HL-60 (cell line): ENCODE results near the gene TENM4.

Source experiments
- POLR2AphosphoS5 ChIP-seq: IDR thresholded peaks from 2 replicates; pipeline ENCODE4 v1.6.1; 2012; ENCODE audit warnings: low read depth
- TF ChIP-seq, protein P1 (sequence below): IDR thresholded peaks from one replicate; pipeline ENCODE4 v1.5.1; 2011; ENCODE audit warnings: low read length, control low read depth, inconsistent platforms; ENCODE audit not compliant: insufficient read depth
- TF ChIP-seq, protein P2 (sequence below): IDR thresholded peaks from 2 replicates; pipeline ENCODE4 v1.6.1; 2012; ENCODE audit warnings: low read depth; ENCODE audit not compliant: insufficient replicate concordance

DNA sequence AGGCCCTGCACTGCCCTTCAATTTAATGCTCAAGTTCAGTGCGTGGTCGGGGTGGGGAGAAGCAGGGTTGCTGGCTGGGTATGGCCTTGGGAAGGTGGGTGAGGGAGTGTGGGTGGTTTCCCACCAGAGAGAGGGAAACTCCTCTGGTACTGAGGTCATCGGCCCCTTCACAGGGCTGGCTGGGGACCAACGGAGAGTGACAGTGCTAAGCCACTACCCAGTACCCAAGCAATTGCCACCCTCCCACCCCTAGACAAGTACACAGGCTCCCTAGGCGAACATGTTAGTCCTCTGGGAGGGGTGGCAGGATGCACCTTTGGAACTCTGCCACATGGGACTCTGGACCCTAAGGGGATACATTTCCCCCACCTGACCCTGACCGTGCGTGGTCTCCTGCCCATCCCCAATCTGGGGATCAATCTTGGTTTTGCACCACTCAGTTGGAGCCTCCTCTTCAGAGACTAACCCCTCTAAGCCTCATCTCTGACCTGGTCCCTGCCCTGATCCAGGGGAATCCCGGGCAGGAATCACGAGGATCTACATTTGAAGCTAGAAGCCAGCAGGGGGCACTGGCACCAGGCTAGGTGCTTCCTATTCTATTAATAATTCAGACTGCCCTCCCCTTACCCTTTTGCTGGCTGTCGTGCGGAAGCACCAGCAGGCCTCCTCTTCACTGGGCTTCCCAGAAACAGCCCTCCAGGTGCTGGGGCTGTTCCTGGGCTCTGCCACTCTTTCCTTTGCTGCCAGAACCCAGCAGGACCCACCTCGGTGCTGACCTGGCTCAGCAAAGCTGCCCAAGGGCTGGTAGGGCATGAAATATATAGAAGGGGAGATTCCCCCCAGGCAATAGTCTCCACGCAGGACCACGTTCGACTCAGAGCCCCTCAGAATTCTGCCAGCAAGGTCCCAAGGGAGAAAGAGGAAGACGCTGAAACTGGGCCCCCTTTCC is 377.7 kb downstream of the TENM4 start:
- TF ChIP-seq, protein P1, sequence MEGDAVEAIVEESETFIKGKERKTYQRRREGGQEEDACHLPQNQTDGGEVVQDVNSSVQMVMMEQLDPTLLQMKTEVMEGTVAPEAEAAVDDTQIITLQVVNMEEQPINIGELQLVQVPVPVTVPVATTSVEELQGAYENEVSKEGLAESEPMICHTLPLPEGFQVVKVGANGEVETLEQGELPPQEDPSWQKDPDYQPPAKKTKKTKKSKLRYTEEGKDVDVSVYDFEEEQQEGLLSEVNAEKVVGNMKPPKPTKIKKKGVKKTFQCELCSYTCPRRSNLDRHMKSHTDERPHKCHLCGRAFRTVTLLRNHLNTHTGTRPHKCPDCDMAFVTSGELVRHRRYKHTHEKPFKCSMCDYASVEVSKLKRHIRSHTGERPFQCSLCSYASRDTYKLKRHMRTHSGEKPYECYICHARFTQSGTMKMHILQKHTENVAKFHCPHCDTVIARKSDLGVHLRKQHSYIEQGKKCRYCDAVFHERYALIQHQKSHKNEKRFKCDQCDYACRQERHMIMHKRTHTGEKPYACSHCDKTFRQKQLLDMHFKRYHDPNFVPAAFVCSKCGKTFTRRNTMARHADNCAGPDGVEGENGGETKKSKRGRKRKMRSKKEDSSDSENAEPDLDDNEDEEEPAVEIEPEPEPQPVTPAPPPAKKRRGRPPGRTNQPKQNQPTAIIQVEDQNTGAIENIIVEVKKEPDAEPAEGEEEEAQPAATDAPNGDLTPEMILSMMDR: no peak
- TF ChIP-seq, protein P2, sequence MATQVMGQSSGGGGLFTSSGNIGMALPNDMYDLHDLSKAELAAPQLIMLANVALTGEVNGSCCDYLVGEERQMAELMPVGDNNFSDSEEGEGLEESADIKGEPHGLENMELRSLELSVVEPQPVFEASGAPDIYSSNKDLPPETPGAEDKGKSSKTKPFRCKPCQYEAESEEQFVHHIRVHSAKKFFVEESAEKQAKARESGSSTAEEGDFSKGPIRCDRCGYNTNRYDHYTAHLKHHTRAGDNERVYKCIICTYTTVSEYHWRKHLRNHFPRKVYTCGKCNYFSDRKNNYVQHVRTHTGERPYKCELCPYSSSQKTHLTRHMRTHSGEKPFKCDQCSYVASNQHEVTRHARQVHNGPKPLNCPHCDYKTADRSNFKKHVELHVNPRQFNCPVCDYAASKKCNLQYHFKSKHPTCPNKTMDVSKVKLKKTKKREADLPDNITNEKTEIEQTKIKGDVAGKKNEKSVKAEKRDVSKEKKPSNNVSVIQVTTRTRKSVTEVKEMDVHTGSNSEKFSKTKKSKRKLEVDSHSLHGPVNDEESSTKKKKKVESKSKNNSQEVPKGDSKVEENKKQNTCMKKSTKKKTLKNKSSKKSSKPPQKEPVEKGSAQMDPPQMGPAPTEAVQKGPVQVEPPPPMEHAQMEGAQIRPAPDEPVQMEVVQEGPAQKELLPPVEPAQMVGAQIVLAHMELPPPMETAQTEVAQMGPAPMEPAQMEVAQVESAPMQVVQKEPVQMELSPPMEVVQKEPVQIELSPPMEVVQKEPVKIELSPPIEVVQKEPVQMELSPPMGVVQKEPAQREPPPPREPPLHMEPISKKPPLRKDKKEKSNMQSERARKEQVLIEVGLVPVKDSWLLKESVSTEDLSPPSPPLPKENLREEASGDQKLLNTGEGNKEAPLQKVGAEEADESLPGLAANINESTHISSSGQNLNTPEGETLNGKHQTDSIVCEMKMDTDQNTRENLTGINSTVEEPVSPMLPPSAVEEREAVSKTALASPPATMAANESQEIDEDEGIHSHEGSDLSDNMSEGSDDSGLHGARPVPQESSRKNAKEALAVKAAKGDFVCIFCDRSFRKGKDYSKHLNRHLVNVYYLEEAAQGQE: no peak
- TF ChIP-seq POLR2AphosphoS5: no peak
